HL-60 (cell line): Measurements from ENCODE around the gene TCHH.

Experiments
- CTCF ChIP-seq: IDR thresholded peaks from one replicate; pipeline ENCODE4 v1.5.1; 2011; ENCODE audit warnings: low read length, control low read depth, inconsistent platforms; ENCODE audit not compliant: insufficient read depth
- POLR2AphosphoS5 ChIP-seq: IDR thresholded peaks from 2 replicates; pipeline ENCODE4 v1.6.1; 2012; ENCODE audit warnings: low read depth

GRCh38 chr1:152061952-152062351 is 53.3 kb downstream of the TCHH start:
- no peak for TF ChIP-seq CTCF
- TF ChIP-seq POLR2AphosphoS5 = no peak
